GM23338 (cell line): ENCODE data around the gene RHBDL3. TPM values are rescaled to one million over a fixed set of nuclear protein-coding genes. Genes with fewer than 3 reads are reported as not detected.
"Not testable (repeated sequence)": the region's sequence is repeated elsewhere in the genome, so short reads cannot be mapped to it uniquely, and the experiment has no call there.

Source experiments
- ATAC-seq: fragments of 200-7000 bp; cut with Tn5 transposase; 3 replicates; pipeline ENCODE4 v1.9.1; 2020
- DNase-seq: peaks from one replicate; pipeline ENCODE4 v3.0.0-alpha.2; 2015; ENCODE audit warnings: low spot score
- H2AFZ ChIP-seq: fragments of 200-600 bp; sonication (generic); 2 replicates; pipeline ENCODE4 v1.8.0; 2016; ENCODE audit warnings: antibody characterized with exemption, mild to moderate bottlenecking, moderate library complexity
- H3F3A ChIP-seq: fragments of 200-600 bp; sonication (generic); replicated peaks from 2 replicates; pipeline ENCODE4 v1.8.0; 2017; ENCODE audit warnings: antibody characterized with exemption, mixed run types, low read depth
- H3K27ac ChIP-seq: fragments of 200-600 bp; sonication (generic); 2 replicates; pipeline ENCODE4 v1.6.1; 2016; ENCODE audit warnings: low read depth
- H3K27me3 ChIP-seq: fragments of 200-600 bp; sonication (generic); 2 replicates; pipeline ENCODE4 v1.8.0; 2016; ENCODE audit warnings: mild to moderate bottlenecking, mixed run types, moderate library complexity; ENCODE audit not compliant: insufficient read depth
- H3K36me3 ChIP-seq: fragments of 200-600 bp; sonication (generic); 2 replicates; pipeline ENCODE4 v1.8.0; 2016; ENCODE audit warnings: mild to moderate bottlenecking; ENCODE audit not compliant: insufficient read depth
- H3K4me1 ChIP-seq: fragments of 200-600 bp; sonication (generic); 2 replicates; pipeline ENCODE4 v1.8.0; 2016; ENCODE audit warnings: mild to moderate bottlenecking, moderate library complexity; ENCODE audit not compliant: insufficient read depth
- H3K4me2 ChIP-seq: fragments of 200-600 bp; sonication (generic); 2 replicates; pipeline ENCODE4 v1.7.1; 2017; ENCODE audit warnings: mixed run types
- H3K4me3 ChIP-seq: fragments of 200-600 bp; sonication (generic); 2 replicates; pipeline ENCODE4 v1.6.1; 2016; ENCODE audit warnings: mixed run types
- H3K79me2 ChIP-seq: fragments of 200-600 bp; sonication (generic); replicated peaks from 2 replicates; pipeline ENCODE4 v1.8.0; 2017; ENCODE audit warnings: mild to moderate bottlenecking; ENCODE audit not compliant: insufficient read depth
- H3K9me2 ChIP-seq: fragments of 200-600 bp; sonication (generic); 2 replicates; pipeline ENCODE4 v1.8.0; 2017; ENCODE audit not compliant: insufficient read depth
- H4K20me1 ChIP-seq: fragments of 200-600 bp; sonication (generic); replicated peaks from 2 replicates; pipeline ENCODE4 v1.8.0; 2017; ENCODE audit warnings: mild to moderate bottlenecking; ENCODE audit not compliant: insufficient read depth
- H3K27ac Mint-ChIP-seq: 2 replicates; pipeline ENCODE4 v1.8.0; 2020; ENCODE audit warnings: inconsistent platforms, mild to moderate bottlenecking, moderate library complexity, mixed read lengths
- H3K27me3 Mint-ChIP-seq: 3 replicates; pipeline ENCODE4 v1.8.0; 2022; ENCODE audit warnings: low read depth, mild to moderate bottlenecking, moderate library complexity, mixed read lengths, inconsistent platforms; ENCODE audit not compliant: insufficient read depth, poor library complexity
- H3K36me3 Mint-ChIP-seq: 3 replicates; pipeline ENCODE4 v1.8.0; 2021; ENCODE audit warnings: low read depth, mild to moderate bottlenecking, inconsistent platforms, moderate library complexity, mixed read lengths
- H3K4me1 Mint-ChIP-seq: 3 replicates; pipeline ENCODE4 v1.8.0; 2020; ENCODE audit warnings: mild to moderate bottlenecking, inconsistent platforms, mixed read lengths
- H3K4me3 Mint-ChIP-seq: 3 replicates; pipeline ENCODE4 v1.8.0; 2021; ENCODE audit warnings: moderate library complexity, mild to moderate bottlenecking, inconsistent platforms, mixed read lengths
- H3K9me3 Mint-ChIP-seq: 3 replicates; pipeline ENCODE4 v1.8.0; 2020; ENCODE audit warnings: moderate library complexity, mild to moderate bottlenecking, inconsistent platforms, mixed read lengths
- ETS1 ChIP-seq: IDR thresholded peaks from 2 replicates; pipeline ENCODE4 v1.6.1; 2016; ENCODE audit warnings: antibody characterized with exemption
- EZH2 ChIP-seq: fragments of 200-600 bp; sonication (generic); IDR thresholded peaks from one replicate; pipeline ENCODE4 v1.8.0; 2017; ENCODE audit warnings: antibody characterized with exemption, mild to moderate bottlenecking, low read depth; ENCODE audit not compliant: unreplicated experiment
- NANOG ChIP-seq: IDR thresholded peaks from 2 replicates; pipeline ENCODE4 v1.6.1; 2016; ENCODE audit warnings: antibody characterized with exemption, borderline replicate concordance
- POLR2AphosphoS5 ChIP-seq: IDR thresholded peaks from 2 replicates; pipeline ENCODE4 v1.6.1; 2016; ENCODE audit warnings: antibody characterized with exemption, low read depth
- ZNF114 ChIP-seq: fragments of 250-450 bp; sonication (Bioruptor Pico); IDR thresholded peaks from 2 replicates; pipeline ENCODE4 v1.5.0; 2020; ENCODE audit warnings: mild to moderate bottlenecking, moderate library complexity
- polyA plus RNA-seq: library from polyadenylated mRNA; unstranded; fragments of >200 nt; fragmentation: Nextera tagmentation; extraction: Ambion mirVana; gene quantifications from 2 replicates; pipeline ENCODE4 v1.2.1, GENCODE V29; 2016
- total RNA-seq: library from RNA; depleted of rRNA; stranded (reverse); fragments of >200 nt; shearing (Covaris generic); gene quantifications from 2 replicates; pipeline ENCODE4 v1.2.3, GENCODE V29; 2014
- TF ChIP-seq, protein P1 (sequence below): fragments of 250-450 bp; sonication (Bioruptor Pico); IDR thresholded peaks from 2 replicates; pipeline ENCODE4 v1.5.0; 2020; ENCODE audit warnings: mild to moderate bottlenecking, moderate library complexity

The RHBDL3 gene
- total and polyA plus RNA-seq, 2 experiments from 2014 or later, result 2.3 to 8.1 TPM

DNA sequence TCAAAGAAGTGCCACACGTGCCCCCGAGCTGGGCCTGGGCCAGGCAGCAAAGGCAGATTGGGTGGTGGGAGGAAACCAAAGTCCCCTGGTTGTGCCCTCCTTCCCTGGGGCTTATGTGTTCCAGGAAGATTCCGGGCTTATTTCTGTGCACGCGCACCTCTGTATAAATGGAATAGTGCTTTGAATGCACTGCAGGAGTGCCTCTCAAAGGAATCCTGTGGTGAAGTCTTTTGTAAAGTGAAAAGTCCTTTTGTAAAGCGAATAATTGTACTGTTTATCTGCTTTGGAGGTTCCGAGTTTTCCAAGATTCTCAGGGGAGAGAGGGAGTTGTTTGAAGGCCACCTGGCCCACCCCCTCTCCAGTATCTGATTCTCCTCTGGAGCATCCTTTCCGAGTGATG lies 49.5 kb downstream of the RHBDL3 start:
- peaks cover 12% of the 10 kb centered on the region for H3K27me3 Mint-ChIP-seq

DNA sequence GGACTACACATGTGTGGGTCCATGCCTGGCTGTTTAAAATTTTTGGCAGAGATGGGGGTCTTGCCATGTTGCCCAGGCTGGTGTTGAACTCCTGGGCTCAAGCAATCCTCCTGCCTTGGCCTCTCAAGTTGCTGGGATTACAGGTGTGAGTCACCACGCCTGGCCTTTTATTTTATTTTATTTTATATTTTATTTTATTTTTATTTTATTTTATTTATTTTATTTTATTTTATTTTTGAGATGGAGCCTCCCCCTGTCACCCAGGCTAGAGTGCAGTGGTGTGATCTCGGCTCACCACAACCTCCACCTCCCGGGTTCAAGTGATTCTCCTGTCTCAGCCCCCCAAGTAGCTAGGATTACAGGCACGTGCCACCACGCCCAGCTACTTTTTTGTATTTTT lies 51.0 kb downstream of the RHBDL3 start:
- not testable (repeated sequence) for H3K9me3 Mint-ChIP-seq, H3K36me3 Mint-ChIP-seq, H3K27me3 ChIP-seq, H3K9me2 ChIP-seq, DNase-seq, H3K27ac Mint-ChIP-seq, H4K20me1 ChIP-seq, H3K27ac ChIP-seq, H3K36me3 ChIP-seq, H3K4me3 Mint-ChIP-seq, H3K4me1 ChIP-seq, H3F3A ChIP-seq, H3K79me2 ChIP-seq, H2AFZ ChIP-seq, H3K4me2 ChIP-seq, H3K4me3 ChIP-seq, ATAC-seq
- Mint-ChIP-seq H3K27me3 (peaks cover 10% of the 10 kb centered on the region), H3K4me1 (peaks cover 14% of the 10 kb centered on the region)

More for the DNA sequence above, 49.5 kb downstream of the RHBDL3 start:
- Histone ChIP-seq H3K36me3 (no peaks in the 10 kb centered on the region), H3K4me1 (peaks cover 10% of the 10 kb centered on the region), H3K4me3 (no peak overlapping the region), H4K20me1 (no peaks in the 10 kb centered on the region), H3K4me2 (no peak overlapping the region), H3F3A (no peaks in the 10 kb centered on the region), H3K27ac (no peak overlapping the region), H3K9me2 (no peaks in the 10 kb centered on the region), H3K27me3 (no peaks in the 10 kb centered on the region), H2AFZ (no peak overlapping the region), H3K79me2 (no peaks in the 10 kb centered on the region)
- no peak for ATAC-seq
- TF ChIP-seq ZNF114 (no peak), EZH2 (no peak), POLR2AphosphoS5 (no peak), ETS1 (no peak), NANOG (no peak)
- TF ChIP-seq, protein P1, sequence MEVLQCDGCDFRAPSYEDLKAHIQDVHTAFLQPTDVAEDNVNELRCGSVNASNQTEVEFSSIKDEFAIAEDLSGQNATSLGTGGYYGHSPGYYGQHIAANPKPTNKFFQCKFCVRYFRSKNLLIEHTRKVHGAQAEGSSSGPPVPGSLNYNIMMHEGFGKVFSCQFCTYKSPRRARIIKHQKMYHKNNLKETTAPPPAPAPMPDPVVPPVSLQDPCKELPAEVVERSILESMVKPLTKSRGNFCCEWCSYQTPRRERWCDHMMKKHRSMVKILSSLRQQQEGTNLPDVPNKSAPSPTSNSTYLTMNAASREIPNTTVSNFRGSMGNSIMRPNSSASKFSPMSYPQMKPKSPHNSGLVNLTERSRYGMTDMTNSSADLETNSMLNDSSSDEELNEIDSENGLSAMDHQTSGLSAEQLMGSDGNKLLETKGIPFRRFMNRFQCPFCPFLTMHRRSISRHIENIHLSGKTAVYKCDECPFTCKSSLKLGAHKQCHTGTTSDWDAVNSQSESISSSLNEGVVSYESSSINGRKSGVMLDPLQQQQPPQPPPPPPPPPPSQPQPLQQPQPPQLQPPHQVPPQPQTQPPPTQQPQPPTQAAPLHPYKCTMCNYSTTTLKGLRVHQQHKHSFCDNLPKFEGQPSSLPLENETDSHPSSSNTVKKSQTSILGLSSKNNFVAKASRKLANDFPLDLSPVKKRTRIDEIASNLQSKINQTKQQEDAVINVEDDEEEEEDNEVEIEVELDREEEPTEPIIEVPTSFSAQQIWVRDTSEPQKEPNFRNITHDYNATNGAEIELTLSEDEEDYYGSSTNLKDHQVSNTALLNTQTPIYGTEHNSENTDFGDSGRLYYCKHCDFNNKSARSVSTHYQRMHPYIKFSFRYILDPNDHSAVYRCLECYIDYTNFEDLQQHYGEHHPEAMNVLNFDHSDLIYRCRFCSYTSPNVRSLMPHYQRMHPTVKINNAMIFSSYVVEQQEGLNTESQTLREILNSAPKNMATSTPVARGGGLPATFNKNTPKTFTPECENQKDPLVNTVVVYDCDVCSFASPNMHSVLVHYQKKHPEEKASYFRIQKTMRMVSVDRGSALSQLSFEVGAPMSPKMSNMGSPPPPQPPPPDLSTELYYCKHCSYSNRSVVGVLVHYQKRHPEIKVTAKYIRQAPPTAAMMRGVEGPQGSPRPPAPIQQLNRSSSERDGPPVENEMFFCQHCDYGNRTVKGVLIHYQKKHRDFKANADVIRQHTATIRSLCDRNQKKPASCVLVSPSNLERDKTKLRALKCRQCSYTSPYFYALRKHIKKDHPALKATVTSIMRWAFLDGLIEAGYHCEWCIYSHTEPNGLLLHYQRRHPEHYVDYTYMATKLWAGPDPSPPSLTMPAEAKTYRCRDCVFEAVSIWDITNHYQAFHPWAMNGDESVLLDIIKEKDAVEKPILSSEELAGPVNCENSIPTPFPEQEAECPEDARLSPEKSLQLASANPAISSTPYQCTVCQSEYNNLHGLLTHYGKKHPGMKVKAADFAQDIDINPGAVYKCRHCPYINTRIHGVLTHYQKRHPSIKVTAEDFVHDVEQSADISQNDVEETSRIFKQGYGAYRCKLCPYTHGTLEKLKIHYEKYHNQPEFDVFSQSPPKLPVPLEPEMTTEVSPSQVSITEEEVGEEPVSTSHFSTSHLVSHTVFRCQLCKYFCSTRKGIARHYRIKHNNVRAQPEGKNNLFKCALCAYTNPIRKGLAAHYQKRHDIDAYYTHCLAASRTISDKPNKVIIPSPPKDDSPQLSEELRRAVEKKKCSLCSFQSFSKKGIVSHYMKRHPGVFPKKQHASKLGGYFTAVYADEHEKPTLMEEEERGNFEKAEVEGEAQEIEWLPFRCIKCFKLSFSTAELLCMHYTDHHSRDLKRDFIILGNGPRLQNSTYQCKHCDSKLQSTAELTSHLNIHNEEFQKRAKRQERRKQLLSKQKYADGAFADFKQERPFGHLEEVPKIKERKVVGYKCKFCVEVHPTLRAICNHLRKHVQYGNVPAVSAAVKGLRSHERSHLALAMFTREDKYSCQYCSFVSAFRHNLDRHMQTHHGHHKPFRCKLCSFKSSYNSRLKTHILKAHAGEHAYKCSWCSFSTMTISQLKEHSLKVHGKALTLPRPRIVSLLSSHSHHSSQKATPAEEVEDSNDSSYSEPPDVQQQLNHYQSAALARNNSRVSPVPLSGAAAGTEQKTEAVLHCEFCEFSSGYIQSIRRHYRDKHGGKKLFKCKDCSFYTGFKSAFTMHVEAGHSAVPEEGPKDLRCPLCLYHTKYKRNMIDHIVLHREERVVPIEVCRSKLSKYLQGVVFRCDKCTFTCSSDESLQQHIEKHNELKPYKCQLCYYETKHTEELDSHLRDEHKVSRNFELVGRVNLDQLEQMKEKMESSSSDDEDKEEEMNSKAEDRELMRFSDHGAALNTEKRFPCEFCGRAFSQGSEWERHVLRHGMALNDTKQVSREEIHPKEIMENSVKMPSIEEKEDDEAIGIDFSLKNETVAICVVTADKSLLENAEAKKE (CRISPR knock-in tag), result no peak
- Mint-ChIP-seq H3K4me1 (peaks cover 23% of the 10 kb centered on the region), H3K9me3 (no peaks in the 10 kb centered on the region), H3K36me3 (no peaks in the 10 kb centered on the region), H3K27ac (no peak overlapping the region), H3K4me3 (no peak overlapping the region)
- DNase-seq, result no peak
